ENCODE measurements around the gene JAG1.

GRCh38 chr20:10646006-10646405 lies 27.8 kb downstream of the JAG1 start:
- TF ChIP-seq POLR2A (IDR thresholded peaks at IDR 0.05) (no peak), CTCF (IDR thresholded peaks at IDR 0.05) (no peak)
